ENCODE data around the gene RAI14. TPM values are rescaled to one million over a fixed set of nuclear protein-coding genes. Genes with fewer than 3 reads are reported as not detected.

RAI14 gene
- total and polyA plus RNA-seq, 2 experiments from 2014 or later = 42.2 to 49.6 TPM

- Histone ChIP-seq H3K9me2 (replicated peaks; ENCODE audit: insufficient read depth) (no peaks in the 10 kb centered on the region), H3K27me3 (no peaks in the 10 kb centered on the region), H3K36me3 (replicated peaks; ENCODE audit: insufficient read depth, low read depth) (no peaks in the 10 kb centered on the region), H3K4me1 (ENCODE audit: insufficient read depth) (no peaks in the 10 kb centered on the region), H3K27ac (no peak overlapping the region), H3K4me2 (no peak overlapping the region), H3K9me3 (ENCODE audit: low read depth) (no peaks in the 10 kb centered on the region), H4K20me1 (ENCODE audit: insufficient read depth, poor library complexity, severe bottlenecking) (no peaks in the 10 kb centered on the region), H3K4me3 (no peak overlapping the region), H3K79me2 (no peaks in the 10 kb centered on the region), H2AFZ (no peak overlapping the region)
- no peak for DNase-seq (ENCODE audit: low spot score)
- TF ChIP-seq EZH2phosphoT487 (IDR thresholded peaks at IDR 0.05; ENCODE audit: low read depth, severe bottlenecking, unreplicated experiment) (no peak), CTCF (IDR thresholded peaks at IDR 0.05; ENCODE audit: poor library complexity) (no peak), EZH2 (IDR thresholded peaks at IDR 0.05; ENCODE audit: borderline replicate concordance) (no peak)
- WGBS (ENCODE audit: low lambda C conversion rate, missing lambda C conversion rate) = 86% methylated on average over 3 of the region's 3 CpGs
Measured at GRCh38 chr5:34813509-34813908, 157.4 kb downstream of the RAI14 start.

- TF ChIP-seq EZH2phosphoT487 (IDR thresholded peaks at IDR 0.05; ENCODE audit: low read depth, severe bottlenecking, unreplicated experiment) = no peak
- no peak for TF ChIP-seq EZH2 (IDR thresholded peaks at IDR 0.05; ENCODE audit: borderline replicate concordance)
- TF ChIP-seq CTCF (IDR thresholded peaks at IDR 0.05; ENCODE audit: poor library complexity) = no peak
- Histone ChIP-seq H3K36me3 (replicated peaks; ENCODE audit: insufficient read depth, low read depth) (no peaks in the 10 kb centered on the region), H3K4me1 (ENCODE audit: insufficient read depth) (no peaks in the 10 kb centered on the region), H3K4me2 (no peak overlapping the region), H3K4me3 (no peak overlapping the region), H2AFZ (no peak overlapping the region), H3K9me3 (ENCODE audit: low read depth) (no peaks in the 10 kb centered on the region), H3K27ac (no peak overlapping the region), H3K27me3 (no peaks in the 10 kb centered on the region), H3K79me2 (no peaks in the 10 kb centered on the region), H3K9me2 (replicated peaks; ENCODE audit: insufficient read depth) (no peaks in the 10 kb centered on the region), H4K20me1 (ENCODE audit: insufficient read depth, poor library complexity, severe bottlenecking) (no peaks in the 10 kb centered on the region)
- WGBS (ENCODE audit: low lambda C conversion rate, missing lambda C conversion rate) = 87% methylated on average over 3 of the region's 3 CpGs
- DNase-seq (ENCODE audit: low spot score) = no peak
Measured at GRCh38 chr5:34817558-34818351, 161.6 kb downstream of the RAI14 start.

GRCh38 chr5:34818717-34819116 is 162.6 kb downstream of the RAI14 start:
- Histone ChIP-seq H3K27ac (no peak overlapping the region), H2AFZ (no peak overlapping the region), H4K20me1 (ENCODE audit: insufficient read depth, poor library complexity, severe bottlenecking) (no peaks in the 10 kb centered on the region), H3K27me3 (no peaks in the 10 kb centered on the region), H3K79me2 (no peaks in the 10 kb centered on the region), H3K4me3 (no peak overlapping the region), H3K9me2 (replicated peaks; ENCODE audit: insufficient read depth) (no peaks in the 10 kb centered on the region), H3K4me1 (ENCODE audit: insufficient read depth) (no peaks in the 10 kb centered on the region), H3K9me3 (ENCODE audit: low read depth) (no peaks in the 10 kb centered on the region), H3K36me3 (replicated peaks; ENCODE audit: insufficient read depth, low read depth) (no peaks in the 10 kb centered on the region), H3K4me2 (no peak overlapping the region)
- 93% methylated on average over 3 of the region's 3 CpGs for WGBS (ENCODE audit: low lambda C conversion rate, missing lambda C conversion rate)
- no peak for DNase-seq (ENCODE audit: low spot score)
- TF ChIP-seq EZH2 (IDR thresholded peaks at IDR 0.05; ENCODE audit: borderline replicate concordance) (no peak), EZH2phosphoT487 (IDR thresholded peaks at IDR 0.05; ENCODE audit: low read depth, severe bottlenecking, unreplicated experiment) (no peak), CTCF (IDR thresholded peaks at IDR 0.05; ENCODE audit: poor library complexity) (no peak)
